Measurements from ENCODE around the gene UNC45A.
"Not testable (repeated sequence)": the region's sequence is repeated elsewhere in the genome, so short reads cannot be mapped to it uniquely, and the experiment has no call there.

Gene UNC45A

GRCh38 chr15:90903733-90904536 lies 31.1 kb upstream of the UNC45A start:
- DNase-seq, result no peak

DNA sequence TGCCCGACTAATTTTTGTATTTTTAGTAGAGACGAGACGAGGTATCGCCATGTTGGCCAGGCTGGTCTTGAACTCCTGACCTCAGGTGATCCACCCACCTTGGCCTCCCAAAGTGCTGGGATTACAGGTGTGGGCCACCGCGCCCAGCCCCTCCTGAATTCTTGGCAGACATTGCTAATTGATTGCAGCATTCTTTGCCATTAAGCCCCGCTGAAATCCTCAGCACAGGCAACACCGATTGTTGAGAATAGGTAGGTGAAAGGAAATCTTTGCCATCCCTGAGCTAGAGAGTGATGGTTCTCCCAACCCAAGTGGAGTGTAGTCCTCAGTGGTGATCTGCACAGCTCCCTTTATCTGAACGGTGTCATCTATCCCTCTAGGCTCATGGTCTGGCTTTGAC lies 30.3 kb upstream of the UNC45A start:
- DNase-seq, result no peak

DNA sequence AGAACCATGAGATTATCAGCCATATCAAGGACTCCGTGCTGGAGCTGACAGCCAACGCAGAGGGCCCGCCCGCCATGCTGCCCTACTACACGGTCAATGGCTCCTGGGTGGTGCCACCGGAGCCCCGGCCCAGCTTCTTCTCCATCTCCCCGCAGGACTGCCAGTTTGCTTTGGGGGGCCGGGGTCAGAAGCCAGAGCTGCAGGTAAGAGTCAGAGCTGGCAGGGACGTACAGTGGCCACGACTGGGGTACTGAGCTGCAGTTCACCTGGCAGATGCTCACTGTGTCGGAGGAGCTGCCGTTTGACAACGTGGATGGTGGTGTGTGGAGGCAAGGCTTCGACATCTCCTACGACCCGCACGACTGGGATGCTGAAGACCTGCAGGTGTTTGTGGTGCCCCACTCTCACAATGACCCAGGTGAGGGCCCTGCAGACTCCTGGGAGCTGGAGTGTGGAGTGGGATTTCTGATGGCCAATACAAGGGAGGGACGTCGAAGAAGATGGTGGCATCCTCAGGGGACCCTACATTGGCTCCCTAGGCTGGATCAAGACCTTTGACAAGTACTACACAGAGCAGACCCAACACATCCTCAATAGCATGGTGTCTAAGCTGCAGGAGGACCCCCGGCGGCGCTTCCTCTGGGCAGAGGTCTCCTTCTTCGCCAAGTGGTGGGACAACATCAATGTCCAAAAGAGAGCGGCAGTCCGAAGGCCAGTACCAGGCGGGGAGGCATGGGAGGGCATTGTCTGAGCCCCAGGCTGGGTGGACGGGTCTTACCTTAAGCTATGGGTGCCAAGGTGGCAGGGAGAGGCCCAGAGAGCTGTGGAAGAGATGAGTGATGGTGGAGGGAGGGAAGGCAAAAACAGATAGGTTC lies 29.5 kb upstream of the UNC45A start:
- DNase-seq, result no peak

GRCh38 chr15:90906181-90906849 lies 28.8 kb upstream of the UNC45A start:
- no peak for DNase-seq

GRCh38 chr15:90907051-90907660 lies 27.9 kb upstream of the UNC45A start:
- no peak for DNase-seq

GRCh38 chr15:90907838-90908507 lies 27.1 kb upstream of the UNC45A start:
- no peak for DNase-seq

- DNase-seq, result not testable (repeated sequence)
These were observed 25.6 kb upstream of the UNC45A start for GRCh38 chr15:90909449-90909848.

GRCh38 chr15:90909976-90910375 lies 25.1 kb upstream of the UNC45A start:
- DNase-seq, result no peak

DNA sequence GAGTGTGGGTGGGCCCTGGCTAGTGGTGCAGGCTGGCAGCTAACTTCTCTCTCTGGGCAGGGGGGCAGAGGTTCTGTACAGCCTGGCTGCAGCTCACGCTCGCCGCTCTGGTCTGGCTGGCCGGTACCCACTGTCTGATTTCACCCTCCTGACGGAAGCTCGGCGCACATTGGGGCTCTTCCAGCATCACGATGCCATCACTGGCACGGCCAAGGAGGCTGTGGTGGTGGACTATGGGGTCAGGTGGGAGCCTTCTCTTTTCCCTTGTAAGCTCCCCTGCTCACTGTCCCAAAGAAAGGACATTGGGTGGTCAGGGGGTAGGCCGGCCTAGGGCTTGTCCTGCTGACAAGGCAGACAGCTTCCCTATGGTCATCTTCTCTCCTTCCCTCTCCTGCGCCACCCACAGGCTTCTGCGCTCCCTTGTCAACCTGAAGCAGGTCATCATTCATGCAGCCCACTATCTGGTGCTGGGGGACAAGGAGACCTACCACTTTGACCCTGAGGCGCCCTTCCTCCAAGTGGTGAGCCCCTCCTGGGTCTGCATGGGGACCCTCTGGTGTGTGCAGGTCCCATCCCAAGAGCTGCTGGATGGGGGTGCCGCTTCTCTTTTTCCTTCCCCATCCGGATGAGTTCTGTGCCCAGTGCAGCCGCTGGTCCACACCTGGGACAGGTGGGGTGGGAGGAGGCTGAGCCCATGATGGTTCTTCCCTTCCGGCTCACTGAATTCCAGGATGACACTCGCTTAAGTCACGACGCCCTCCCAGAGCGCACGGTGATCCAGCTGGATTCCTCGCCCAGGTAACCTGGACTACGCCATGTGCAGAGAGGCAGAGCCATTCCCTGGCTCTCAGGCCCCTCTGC lies 24.4 kb upstream of the UNC45A start:
- DNase-seq, result no peak

- DNase-seq, result no peak
These were observed 23.8 kb upstream of the UNC45A start for GRCh38 chr15:90911302-90911623.

GRCh38 chr15:90911906-90912769 lies 22.9 kb upstream of the UNC45A start:
- DNase-seq, result no peak

DNA sequence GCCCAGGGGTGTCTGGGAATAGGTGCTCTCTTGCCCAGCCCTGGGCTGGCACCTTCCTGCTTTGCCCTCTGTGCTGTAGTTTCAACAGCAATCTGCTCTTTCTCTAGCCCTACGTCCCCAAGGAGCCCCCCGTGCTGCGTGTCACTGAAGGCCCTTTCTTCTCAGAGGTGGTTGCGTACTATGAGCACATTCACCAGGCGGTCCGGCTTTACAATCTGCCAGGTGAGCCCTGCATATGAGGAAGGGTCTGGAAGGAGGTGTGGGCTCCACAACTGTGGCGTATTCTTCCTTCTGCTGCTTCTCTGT lies 22.4 kb upstream of the UNC45A start:
- DNase-seq, result no peak

- DNase-seq, result no peak
These were observed 21.6 kb upstream of the UNC45A start for GRCh38 chr15:90913398-90913944.

DNA sequence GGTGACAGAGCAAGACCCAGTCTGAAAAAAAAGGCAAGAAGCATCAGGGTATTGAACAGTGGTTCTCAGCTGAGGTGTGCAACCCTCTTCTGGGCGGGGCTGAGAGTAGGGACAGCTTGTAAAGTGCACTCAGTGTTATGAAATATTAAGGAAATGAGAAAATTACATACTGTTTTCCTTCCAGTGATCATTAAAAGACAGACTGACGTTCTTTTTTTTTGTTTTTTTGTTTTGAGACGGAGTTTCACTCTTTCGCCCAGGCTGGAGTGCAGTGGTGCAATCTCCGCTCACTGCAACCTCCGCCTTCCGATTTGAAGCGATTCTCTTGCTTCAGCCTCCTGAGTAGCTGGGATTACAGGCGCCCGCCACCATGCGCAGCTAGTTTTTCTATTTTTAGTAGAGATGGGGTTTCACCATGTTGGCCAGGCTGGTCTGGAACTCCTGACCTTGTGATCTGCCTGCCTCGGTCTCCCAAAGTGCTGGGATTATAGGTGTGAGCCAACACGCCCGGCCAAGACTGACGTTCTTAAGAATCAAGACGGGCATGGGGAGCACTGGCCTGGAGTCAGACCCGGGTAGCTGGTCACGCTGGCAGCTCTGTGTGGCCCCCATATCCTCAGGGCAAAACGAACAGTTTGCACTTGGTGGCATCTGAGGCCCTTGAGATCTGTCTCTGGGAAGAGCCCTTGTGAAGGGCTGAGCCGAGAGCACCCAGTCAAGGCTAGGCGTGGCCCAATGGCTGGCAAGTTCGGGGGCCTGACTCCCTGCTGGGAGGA lies 20.6 kb upstream of the UNC45A start:
- no peak for DNase-seq

DNA sequence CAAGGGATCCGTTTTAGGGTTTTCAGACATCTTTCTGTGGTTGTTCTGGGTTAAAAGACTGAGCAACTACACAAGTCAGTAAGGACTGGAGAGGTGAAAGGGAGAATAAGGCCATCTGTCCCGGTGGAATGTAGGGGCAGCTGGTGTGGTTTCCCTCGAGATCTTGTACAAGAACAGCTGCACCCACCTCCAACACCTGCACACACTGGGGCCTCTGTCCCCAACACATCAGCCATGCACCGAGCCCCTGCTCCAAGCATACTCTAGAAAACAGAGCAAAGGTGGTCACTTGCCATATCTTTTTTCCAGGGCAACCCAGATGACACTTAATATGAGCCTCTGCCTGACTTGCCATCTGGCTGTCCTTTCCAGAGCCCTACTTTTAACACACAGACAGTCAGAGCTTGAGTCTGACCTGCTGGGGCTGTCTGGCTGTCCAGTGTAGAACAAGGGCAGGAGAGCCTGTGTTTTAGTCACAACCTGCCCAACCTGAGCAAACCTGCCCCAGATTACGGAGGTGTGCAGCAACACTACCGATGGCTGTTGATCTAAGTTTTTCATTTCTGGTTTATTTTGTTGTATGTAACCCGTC lies 19.8 kb upstream of the UNC45A start:
- DNase-seq, result no peak

DNA sequence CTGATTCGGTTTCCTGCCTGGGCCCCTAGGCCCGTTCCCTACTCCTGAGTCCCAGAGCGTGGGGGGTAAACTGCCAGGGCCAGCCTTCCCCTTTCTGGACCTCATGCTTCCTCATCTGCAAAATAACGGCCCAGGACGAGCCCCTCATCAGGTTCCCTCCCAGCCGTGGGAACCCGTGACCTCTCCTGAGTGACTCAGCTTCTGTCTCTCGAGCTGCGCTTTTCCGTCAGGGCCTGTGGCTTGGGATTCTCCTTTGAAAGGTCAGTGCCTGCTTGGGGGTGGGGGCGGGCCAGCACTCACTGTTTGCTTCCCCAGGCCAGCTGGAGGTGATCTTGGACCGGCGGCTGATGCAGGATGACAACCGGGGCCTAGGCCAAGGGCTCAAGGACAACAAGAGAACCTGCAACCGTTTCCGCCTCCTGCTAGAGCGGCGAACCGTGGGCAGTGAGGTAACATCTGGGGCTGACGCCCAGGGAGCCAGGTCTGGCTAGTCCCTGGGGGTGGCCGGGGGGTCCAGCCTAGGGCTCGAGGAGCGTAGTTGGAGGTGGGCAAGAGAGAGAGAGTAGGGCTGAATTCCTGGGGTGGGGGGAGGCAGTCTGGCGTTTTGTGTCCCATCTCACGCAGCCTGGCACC lies 19.2 kb upstream of the UNC45A start:
- DNase-seq, result no peak

GRCh38 chr15:90916461-90916860 lies 18.6 kb upstream of the UNC45A start:
- no peak for DNase-seq

DNA sequence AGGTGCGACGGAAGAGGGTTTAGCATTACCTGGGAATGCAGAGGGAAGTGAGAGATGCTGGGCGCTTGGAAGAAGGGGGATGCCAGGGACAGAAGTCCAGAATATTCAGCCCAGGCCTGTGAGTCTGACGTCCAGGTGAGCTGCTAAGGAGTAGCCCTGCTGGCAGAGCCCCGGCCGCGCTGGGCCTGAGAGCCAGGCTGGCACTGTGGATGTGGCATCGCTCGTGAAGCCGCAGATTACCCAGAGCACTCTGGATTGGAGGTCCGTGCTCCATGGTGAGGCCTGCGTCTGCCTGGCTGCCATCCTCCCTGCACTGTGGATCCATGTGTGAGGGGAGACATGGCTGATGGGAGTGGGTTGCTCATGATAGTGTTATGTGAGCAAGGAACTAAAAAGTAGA lies 17.5 kb upstream of the UNC45A start:
- DNase-seq, result no peak

All from NK-92 treated with Interleukin-12 subunit alpha and Interleukin-12 subunit beta, amount 100 ng/mL, for 24 hours (cell line).